C4-2B (cell line): Measurements from ENCODE around the gene LRRC26.

ENCODE experiments used
- CTCF ChIP-seq: fragments of 450-650 bp; conservative IDR thresholded peaks from 2 replicates; pipeline ENCODE4 v1.5.1; 2017; ENCODE audit warnings: mild to moderate bottlenecking
- ZFX ChIP-seq: fragments of 450-650 bp; IDR thresholded peaks from 2 replicates; pipeline ENCODE4 v1.6.1; 2017

DNA sequence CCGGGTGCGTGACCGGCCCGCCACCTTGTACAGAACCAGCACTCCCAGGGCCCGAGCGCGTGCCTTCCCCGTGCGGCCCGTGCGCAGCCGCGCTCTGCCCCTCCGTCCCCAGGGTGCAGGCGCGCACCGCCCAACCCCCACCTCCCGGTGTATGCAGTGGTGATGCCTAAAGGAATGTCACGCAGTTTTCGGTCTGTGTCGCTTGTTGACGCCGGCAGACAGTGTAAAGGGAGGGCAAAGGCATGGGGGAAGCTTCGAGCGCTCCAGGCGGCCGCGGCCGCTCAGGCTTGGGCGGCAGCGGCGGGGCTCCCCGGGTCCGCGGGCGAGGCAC lies 1.3 kb downstream of the LRRC26 start:
- TF ChIP-seq ZFX (no peak), CTCF (no peak)
